HG02852 (cell line): ENCODE measurements around the gene OR8U1.
"Not testable (repeated sequence)": the region's sequence is repeated elsewhere in the genome, so short reads cannot be mapped to it uniquely, and the experiment has no call there.

Source experiments
- ATAC-seq: cut with Tn5 transposase; IDR thresholded peaks from one replicate; pipeline ENCODE4 v1.9.1; 2021; ENCODE audit warnings: mild to moderate bottlenecking, moderate library complexity; ENCODE audit not compliant: unreplicated experiment

Gene OR8U1

DNA sequence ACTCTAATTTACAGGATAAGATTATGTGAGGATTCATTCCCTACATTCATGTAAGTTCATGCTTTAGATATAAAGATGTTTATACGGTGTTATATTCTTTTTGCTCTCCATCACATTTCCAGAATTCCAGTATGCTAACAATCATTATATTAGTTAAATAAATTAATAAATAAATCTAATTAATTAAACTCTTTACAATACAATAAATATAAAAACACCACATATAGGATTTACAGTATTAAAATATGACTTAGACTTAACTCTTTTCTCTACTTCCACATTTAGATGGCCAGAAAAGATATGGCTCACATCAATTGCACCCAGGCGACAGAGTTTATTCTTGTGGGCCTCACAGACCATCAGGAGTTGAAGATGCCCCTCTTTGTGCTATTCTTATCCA lies at the start of gene OR8U1:
Gene OR8U1, plus strand, starts transcription at position 301 of the 400 bp plus-strand sequence. Its CDS starts 0 bp downstream, at position 301.
- no peak for ATAC-seq

GRCh38 chr11:56331861-56332491 lies 43.4 kb upstream of the OR8U1 start:
- ATAC-seq: no peak

DNA sequence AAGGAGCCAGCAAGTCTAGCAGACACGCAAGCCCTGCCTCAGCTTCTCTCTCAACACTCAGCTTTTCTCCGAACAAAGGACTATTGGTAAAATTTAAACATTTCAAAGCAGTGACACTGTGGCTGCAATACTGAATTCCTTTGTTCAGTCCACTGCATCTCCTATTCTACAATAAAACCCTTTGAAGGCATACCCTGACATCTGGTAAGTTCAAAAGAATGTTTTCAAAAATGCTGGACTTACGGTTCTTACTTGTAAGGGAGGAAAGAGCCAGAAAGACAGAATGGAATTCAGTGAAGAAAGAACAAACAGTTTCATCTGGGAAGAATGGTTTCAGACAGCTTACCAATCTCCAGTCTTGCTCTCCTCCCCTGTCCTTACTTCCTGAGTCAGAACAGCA lies 42.3 kb upstream of the OR8U1 start:
- ATAC-seq: no peak

GRCh38 chr11:56340289-56340688 lies 35.1 kb upstream of the OR8U1 start:
- no peak for ATAC-seq

GRCh38 chr11:56345739-56346138 lies 29.7 kb upstream of the OR8U1 start, which contains the start of gene OR8K1:
Gene OR8K1, plus strand, starts transcription at chr11:56346039. Its CDS starts 0 bp downstream, at chr11:56346039.
- no peak for ATAC-seq

DNA sequence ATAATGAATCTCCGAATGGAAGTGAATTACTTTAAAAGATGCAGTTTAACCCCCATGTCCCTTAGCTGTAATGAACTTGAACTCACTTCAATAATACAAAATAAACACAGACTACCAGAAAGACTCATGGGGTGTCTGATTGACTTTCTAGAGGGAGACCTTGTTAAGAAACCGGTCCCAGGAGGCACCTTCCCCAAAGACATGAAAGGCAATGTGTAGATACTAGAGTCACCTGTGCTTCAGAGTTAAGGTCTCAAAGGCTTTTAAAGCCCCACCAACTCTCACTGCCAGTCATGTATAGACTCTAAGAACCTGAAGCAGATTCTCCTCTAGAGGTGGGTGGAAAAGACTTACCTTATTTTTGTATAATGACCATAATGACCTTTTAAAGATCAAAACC lies 21.4 kb upstream of the OR8U1 start, which contains the start of gene OR8J1:
Gene OR8J1, plus strand, starts transcription at position 301 of the 400 bp plus-strand sequence. CDS start 5,956 bp downstream, outside the sequence.
- ATAC-seq: no peak

- ATAC-seq: no peak
These were observed 4.7 kb downstream of the OR8U1 start for GRCh38 chr11:56380120-56380519.

- ATAC-seq: no peak
These were observed 19.0 kb downstream of the OR8U1 start for GRCh38 chr11:56394381-56394780.

DNA sequence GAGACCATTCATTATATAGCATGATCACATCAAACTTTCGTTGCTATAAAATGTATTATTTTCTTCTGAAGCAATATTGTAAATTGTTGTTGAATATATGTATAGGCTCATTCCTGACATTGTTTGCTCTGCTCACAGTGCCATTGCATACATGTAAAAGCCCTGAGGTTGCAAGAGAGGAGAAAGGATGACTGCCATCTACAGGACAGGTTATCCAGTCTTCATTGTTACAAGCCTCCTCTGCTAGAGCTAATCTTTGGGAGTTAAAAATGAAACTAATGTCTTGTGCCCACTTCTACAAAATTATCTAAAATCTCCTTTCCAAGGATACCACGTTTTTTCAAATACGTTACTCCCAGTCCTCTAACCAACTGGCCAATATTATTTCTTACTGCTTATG lies 20.6 kb downstream of the OR8U1 start:
- ATAC-seq: no peak

DNA sequence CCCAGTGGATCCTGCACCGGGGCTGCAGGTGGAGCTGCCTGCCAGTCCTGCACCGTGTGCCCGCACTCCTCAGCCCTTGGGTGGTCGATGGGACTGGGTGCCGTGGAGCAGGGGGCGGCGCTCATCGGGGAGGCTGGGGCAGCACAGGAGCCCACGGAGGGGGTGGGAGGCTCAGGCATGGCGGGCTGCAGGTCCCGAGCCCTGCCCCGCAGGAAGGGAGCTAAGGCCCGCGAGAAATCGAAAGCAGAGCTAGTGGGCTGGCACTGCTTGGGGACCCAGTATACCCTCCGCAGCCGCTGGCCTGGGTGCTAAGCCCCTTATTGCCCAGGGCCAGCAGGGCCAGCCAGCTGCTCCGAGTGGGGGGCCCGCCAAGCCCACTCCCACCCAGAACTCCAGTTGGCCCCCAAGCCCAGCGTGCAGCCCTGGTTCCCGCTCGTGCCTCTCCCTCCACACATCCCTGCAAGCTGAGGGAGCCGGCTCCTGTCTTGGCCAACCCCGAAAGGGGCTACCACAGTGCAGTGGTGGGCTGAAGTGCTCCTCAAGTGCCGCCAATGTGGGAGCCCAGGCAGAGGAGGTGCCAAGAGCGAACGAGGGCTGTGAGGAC lies 26.5 kb downstream of the OR8U1 start:
- ATAC-seq: not testable (repeated sequence)

- no peak for ATAC-seq
These were observed 29.0 kb downstream of the OR8U1 start for GRCh38 chr11:56404393-56404792.

DNA sequence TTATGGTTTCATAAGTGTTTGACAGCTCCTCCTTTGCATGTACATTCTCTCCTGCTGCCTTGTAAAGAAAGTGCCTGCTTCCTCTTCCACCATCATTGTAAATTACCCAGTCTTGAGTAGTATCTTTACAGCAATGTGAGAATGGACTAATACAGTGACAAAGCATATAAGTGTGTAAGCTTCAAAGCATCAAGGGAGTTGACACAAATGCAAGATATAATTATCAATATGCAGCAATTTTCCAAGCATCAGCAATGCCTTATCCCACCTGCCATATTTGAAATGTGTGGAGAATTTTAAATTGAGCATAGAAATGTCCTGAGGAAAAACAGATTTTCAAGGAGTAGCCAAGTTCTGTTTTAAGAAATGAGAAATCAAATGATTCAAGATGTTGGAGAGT lies 35.4 kb downstream of the OR8U1 start:
- no peak for ATAC-seq

DNA sequence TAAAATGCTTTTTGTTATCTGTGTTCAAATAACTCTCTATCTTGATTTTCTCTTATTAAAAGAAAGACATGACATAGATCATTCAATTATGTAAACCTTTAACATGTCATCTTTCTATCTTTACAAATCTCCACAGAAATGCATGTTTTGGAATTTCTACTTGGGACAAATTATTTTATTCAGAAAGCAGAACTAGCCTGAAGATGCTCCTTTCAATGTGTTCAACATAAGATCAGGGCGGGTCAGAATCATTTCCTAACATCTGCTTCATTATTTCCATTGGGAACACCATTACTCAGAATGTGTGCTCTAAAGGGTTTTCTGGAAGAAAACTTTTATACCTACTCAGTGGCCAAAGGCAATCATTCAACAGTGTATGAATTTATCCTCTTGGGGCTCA lies 37.0 kb downstream of the OR8U1 start, which contains the start of gene OR5AL1:
Gene OR5AL1, plus strand, starts transcription at position 301 of the 400 bp plus-strand sequence.
- ATAC-seq: no peak
